Measurements from ENCODE around the gene MORN1.

The MORN1 gene

DNA sequence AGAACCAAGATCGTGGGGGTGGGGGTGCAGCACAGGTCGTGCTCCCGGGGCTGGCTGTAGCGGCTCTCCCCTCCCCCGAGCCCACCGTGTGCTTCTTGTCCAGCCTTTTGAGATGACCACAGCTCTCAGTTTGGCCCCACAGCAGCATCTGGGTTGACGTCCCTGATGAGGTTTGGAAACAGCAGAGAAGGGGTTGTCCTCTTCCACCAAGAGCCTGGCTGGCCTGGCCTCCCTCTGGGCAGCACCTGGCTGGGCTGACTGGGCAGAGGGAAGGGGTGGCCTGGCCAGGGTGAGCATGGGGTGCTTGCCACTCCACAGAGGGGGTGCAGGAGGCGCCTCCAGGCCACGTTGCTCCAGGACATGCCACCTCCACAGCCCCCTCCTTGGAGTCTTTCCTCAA lies 101.7 kb downstream of the MORN1 start:
- TF ChIP-seq TAF1 (IDR thresholded peaks at IDR 0.05; ENCODE audit: low read depth) = no peak
- TF ChIP-seq TCF12 (IDR thresholded peaks at IDR 0.05; ENCODE audit: low read depth) = no peak
- TF ChIP-seq RAD21 (IDR thresholded peaks at IDR 0.05; ENCODE audit: low read depth) = no peak
- TF ChIP-seq, protein P1, sequence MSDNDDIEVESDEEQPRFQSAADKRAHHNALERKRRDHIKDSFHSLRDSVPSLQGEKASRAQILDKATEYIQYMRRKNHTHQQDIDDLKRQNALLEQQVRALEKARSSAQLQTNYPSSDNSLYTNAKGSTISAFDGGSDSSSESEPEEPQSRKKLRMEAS (IDR thresholded peaks at IDR 0.05) = no peak
- no peak for TF ChIP-seq EP300 (IDR thresholded peaks at IDR 0.05; ENCODE audit: borderline replicate concordance)
- TF ChIP-seq CEBPB (IDR thresholded peaks at IDR 0.05) = no peak
- no peak for TF ChIP-seq NFIC (IDR thresholded peaks at IDR 0.05)
- TF ChIP-seq TEAD4 (IDR thresholded peaks at IDR 0.05) = no peak
- no peak for TF ChIP-seq CREB1 (IDR thresholded peaks at IDR 0.05; ENCODE audit: low read depth)
- TF ChIP-seq EGR1 (IDR thresholded peaks at IDR 0.05) = no peak
- no peak for TF ChIP-seq FOXM1 (IDR thresholded peaks at IDR 0.05; ENCODE audit: borderline replicate concordance, low read depth)
- TF ChIP-seq YY1 (IDR thresholded peaks at IDR 0.05; ENCODE audit: low read depth) = no peak
- no peak for TF ChIP-seq ZBTB7A (IDR thresholded peaks at IDR 0.05; ENCODE audit: low read depth)
- TF ChIP-seq, protein P2, sequence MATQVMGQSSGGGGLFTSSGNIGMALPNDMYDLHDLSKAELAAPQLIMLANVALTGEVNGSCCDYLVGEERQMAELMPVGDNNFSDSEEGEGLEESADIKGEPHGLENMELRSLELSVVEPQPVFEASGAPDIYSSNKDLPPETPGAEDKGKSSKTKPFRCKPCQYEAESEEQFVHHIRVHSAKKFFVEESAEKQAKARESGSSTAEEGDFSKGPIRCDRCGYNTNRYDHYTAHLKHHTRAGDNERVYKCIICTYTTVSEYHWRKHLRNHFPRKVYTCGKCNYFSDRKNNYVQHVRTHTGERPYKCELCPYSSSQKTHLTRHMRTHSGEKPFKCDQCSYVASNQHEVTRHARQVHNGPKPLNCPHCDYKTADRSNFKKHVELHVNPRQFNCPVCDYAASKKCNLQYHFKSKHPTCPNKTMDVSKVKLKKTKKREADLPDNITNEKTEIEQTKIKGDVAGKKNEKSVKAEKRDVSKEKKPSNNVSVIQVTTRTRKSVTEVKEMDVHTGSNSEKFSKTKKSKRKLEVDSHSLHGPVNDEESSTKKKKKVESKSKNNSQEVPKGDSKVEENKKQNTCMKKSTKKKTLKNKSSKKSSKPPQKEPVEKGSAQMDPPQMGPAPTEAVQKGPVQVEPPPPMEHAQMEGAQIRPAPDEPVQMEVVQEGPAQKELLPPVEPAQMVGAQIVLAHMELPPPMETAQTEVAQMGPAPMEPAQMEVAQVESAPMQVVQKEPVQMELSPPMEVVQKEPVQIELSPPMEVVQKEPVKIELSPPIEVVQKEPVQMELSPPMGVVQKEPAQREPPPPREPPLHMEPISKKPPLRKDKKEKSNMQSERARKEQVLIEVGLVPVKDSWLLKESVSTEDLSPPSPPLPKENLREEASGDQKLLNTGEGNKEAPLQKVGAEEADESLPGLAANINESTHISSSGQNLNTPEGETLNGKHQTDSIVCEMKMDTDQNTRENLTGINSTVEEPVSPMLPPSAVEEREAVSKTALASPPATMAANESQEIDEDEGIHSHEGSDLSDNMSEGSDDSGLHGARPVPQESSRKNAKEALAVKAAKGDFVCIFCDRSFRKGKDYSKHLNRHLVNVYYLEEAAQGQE (IDR thresholded peaks at IDR 0.05; ENCODE audit: low read depth) = no peak
- TF ChIP-seq, protein P3, sequence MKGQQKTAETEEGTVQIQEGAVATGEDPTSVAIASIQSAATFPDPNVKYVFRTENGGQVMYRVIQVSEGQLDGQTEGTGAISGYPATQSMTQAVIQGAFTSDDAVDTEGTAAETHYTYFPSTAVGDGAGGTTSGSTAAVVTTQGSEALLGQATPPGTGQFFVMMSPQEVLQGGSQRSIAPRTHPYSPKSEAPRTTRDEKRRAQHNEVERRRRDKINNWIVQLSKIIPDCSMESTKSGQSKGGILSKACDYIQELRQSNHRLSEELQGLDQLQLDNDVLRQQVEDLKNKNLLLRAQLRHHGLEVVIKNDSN (IDR thresholded peaks at IDR 0.05) = no peak

DNA sequence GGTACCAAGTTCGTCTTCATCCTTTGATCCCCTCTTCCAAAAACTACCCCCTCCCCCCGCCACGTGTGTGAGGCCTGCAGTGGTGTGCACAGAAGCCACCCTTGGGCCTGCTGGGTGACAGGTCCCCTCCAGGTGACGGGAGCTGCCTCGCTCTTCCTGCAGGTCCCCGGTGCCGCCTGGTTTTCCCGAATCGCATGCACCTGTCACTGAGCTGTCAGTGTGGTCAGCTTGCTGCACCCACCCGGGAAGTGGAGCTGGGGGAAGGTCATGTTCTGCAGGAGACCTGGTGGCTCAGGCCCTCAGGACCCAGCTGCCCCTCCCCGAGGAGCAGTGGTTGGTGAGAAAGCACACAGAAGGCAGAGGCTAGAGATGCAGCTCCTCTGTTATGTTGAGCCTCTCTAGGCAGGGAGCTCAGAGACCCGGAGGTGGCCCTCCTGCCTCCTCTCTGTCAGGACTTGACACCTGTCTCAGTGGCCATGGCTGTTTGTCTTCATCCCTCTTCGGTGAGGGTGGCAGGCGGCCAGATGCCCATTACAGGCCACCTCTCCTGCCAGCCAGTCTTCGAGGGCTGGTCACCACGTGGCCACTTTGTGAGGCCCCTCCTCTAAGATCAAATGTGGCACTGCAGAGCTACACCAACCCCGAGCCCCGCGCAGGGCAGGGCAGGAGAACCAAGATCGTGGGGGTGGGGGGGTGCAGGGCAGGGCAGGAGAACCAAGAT lies 102.4 kb downstream of the MORN1 start:
- TF ChIP-seq CREB1 (IDR thresholded peaks at IDR 0.05; ENCODE audit: low read depth) = no peak
- TF ChIP-seq, protein P2 (IDR thresholded peaks at IDR 0.05; ENCODE audit: low read depth) = no peak
- TF ChIP-seq EGR1 (IDR thresholded peaks at IDR 0.05) = no peak
- TF ChIP-seq TEAD4 (IDR thresholded peaks at IDR 0.05) = no peak
- TF ChIP-seq TCF12 (IDR thresholded peaks at IDR 0.05; ENCODE audit: low read depth) = no peak

DNA sequence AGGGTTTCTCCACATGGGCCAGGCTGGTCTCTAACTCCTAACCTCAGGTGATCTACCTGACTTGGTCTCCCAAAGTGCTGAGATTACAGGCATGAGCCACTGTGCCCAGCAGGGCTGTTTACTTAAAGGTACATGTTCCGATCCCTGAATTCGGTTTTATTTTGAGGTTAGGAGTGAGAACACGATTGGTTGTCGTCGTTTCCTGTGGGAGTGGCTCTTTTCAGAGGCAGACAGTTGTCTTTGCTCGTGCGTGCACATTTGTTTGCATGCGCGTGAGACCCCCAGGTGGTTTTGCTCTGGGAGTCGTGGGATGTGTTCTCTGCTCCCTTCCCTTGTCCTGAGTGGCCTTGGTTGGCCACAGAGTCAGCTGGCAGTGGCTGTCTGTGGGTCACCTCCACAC lies 103.0 kb downstream of the MORN1 start:
- TF ChIP-seq, protein P3 (IDR thresholded peaks at IDR 0.05) = no peak
- TF ChIP-seq CREB1 (IDR thresholded peaks at IDR 0.05; ENCODE audit: low read depth) = no peak
- no peak for TF ChIP-seq NFIC (IDR thresholded peaks at IDR 0.05)
- no peak for TF ChIP-seq TEAD4 (IDR thresholded peaks at IDR 0.05)
- no peak for TF ChIP-seq TAF1 (IDR thresholded peaks at IDR 0.05; ENCODE audit: low read depth)
- TF ChIP-seq EP300 (IDR thresholded peaks at IDR 0.05; ENCODE audit: borderline replicate concordance) = no peak
- TF ChIP-seq FOXM1 (IDR thresholded peaks at IDR 0.05; ENCODE audit: borderline replicate concordance, low read depth) = no peak
- TF ChIP-seq RAD21 (IDR thresholded peaks at IDR 0.05; ENCODE audit: low read depth) = no peak
- TF ChIP-seq TCF12 (IDR thresholded peaks at IDR 0.05; ENCODE audit: low read depth) = no peak
- no peak for TF ChIP-seq EGR1 (IDR thresholded peaks at IDR 0.05)
- no peak for TF ChIP-seq YY1 (IDR thresholded peaks at IDR 0.05; ENCODE audit: low read depth)
- no peak for TF ChIP-seq CEBPB (IDR thresholded peaks at IDR 0.05)
- TF ChIP-seq, protein P2 (IDR thresholded peaks at IDR 0.05; ENCODE audit: low read depth) = no peak
- TF ChIP-seq, protein P1 (IDR thresholded peaks at IDR 0.05) = no peak
- no peak for TF ChIP-seq ZBTB7A (IDR thresholded peaks at IDR 0.05; ENCODE audit: low read depth)

DNA sequence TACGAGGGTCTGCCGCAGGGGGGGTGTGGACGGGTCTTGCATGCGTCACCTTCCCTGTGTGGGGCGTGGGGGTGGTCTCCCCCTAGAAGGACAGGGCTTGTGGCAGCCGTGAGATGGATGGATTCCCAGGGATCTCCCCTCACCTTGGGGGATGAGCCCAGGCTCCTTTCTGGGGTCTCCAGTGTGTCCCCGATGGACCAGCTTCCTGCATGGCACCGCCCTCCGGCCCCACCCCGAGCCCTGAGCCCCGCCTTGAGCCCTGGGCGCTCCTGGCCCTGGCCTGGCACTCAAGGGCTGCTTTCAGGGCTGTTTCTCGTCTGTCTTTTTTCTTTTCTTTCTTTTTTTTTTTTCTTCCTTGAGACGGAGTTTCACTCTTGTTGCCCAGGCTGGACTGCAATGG lies 103.7 kb downstream of the MORN1 start:
- TF ChIP-seq EGR1 (IDR thresholded peaks at IDR 0.05) (no peak), TCF12 (IDR thresholded peaks at IDR 0.05; ENCODE audit: low read depth) (no peak), CREB1 (IDR thresholded peaks at IDR 0.05; ENCODE audit: low read depth) (no peak), YY1 (IDR thresholded peaks at IDR 0.05; ENCODE audit: low read depth) (no peak), CEBPB (IDR thresholded peaks at IDR 0.05) (no peak)
- TF ChIP-seq, protein P3 (IDR thresholded peaks at IDR 0.05) = no peak
- TF ChIP-seq, protein P2 (IDR thresholded peaks at IDR 0.05; ENCODE audit: low read depth) = no peak
